Kidney glomerular epithelial cell (primary cell): Measurements from ENCODE around the gene SLC9C1.

Source experiments
- DNase-seq: peaks from one replicate; lab custom pipeline; 2025; lab: John Stamatoyannopoulos, UW

The SLC9C1 gene

GRCh38 chr3:112131111-112131510 lies 162.9 kb downstream of the SLC9C1 start:
- DNase-seq, result no peak

DNA sequence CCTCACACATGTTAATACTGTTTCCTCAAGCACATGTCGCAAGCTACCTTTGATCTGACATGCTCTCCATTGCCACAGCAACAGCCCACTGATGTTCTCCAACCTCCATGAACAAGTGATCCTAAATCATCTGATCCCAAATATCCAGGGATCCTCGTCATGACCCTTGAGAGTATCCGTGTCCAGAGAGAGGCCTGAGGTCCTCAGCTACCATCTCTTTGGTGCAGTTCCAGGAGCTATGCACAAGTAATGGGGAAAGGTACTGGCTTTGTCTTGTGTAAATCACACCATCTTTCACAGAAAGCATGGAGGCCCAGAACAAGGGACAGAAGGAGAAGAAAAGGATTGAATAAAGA lies 163.4 kb downstream of the SLC9C1 start:
- DNase-seq, result no peak

- DNase-seq, result no peak
These were observed 163.9 kb downstream of the SLC9C1 start for GRCh38 chr3:112129925-112130637.

DNA sequence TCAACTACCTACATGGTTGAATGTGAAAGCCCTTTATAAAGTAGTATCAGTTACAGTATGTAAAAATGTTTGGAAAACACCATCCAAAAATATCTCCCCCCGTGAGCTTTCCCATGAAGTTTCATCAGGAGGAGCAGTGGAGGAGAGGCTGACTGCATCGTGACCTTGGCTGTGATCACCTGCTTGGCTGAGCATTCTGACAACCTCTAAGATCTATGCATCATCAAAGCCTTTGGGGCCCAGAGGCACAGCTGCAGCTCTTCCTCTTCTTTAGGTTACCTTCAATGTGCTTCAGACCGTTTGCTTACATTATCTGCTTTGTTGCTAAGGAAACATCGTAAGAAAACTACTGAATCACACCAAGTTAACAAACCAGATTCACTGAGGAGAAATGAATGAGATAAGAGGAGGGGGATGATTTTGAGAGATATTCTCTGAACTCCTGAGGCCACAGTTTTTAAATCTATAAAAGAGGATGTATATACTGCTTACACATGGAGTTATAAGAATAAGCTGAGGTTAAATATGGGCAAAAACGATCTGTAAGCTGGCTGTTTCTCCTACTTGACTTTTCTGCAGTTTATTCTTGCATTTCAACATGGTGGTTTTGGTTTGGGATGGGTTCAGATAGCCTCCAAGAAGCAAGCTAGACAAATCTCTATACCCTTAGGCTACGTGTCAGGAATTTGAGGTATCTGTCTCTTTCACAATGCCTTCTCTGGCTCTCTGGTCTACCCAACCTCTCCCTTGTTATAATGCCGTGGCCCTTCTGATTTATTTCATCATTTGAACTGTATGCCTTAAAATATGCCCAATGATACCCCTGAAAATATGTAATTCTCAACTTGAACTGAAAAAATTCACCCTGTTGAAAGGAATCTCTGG lies 164.9 kb downstream of the SLC9C1 start:
- no peak for DNase-seq

DNA sequence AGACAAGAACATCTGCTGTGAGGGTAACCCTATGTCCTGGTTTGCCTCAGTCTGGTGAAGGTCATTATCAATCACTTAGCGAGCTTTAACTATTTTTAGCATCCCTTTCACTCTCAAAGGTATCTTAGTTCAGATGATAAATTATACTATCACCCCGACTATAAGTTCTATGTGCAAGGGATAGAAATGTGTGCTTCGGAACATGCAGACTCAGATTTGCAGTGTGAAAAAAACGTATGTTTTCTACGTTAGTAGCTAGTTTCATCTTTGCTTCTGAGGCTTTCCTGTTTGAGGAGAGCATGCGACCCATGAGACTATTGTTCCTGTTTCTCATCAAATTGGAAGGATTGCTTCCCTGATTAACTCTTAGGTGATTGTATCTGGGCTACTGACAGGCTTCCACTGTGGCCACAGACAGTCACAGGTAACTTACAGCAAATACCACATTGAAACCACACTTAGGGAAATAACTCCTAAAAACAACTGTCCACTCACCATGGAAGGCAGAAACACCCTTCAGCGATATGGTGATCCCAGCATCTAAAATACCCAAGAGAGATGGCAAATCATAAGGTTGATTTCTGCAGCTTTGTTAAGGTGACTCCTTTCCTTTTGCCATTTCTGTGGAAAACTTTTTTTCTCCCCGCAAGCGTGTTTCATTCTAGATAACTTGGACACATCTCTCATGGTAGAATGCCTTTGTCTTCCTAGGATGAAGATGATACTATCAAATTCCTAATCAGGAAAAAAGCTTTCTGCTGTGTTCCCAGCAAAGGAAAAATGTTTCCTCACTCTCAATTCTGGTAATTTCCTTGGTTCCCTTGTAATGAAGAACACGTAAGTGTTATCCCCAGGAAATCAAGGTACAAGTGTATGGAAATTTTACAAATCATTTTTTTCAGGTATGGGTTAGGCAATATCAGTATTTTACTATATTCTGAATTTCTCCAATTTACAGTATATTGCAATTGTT lies 166.2 kb downstream of the SLC9C1 start:
- DNase-seq, result no peak

DNA sequence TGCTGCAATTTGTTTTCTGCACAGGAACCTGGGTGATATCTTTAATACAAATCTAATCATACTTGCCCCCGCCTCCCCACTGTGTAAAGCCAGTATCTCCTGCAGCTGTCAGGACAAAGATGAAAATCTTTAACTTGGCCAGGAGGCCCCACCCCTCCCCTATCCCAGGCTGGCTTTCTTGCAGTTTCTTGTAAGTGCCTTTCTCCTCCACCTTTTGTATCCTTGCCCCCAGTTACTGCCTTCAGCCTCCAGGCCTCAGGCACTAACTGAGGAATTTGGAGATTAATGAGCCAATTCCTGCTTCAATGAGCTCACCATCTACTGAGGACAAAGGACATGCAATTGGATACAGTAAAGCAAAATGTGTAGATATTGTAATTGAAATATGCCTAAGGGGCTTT lies 167.5 kb downstream of the SLC9C1 start:
- DNase-seq, result peak; percentile 15

- DNase-seq, result no peak
These were observed 169.0 kb downstream of the SLC9C1 start for GRCh38 chr3:112124907-112125607.

DNA sequence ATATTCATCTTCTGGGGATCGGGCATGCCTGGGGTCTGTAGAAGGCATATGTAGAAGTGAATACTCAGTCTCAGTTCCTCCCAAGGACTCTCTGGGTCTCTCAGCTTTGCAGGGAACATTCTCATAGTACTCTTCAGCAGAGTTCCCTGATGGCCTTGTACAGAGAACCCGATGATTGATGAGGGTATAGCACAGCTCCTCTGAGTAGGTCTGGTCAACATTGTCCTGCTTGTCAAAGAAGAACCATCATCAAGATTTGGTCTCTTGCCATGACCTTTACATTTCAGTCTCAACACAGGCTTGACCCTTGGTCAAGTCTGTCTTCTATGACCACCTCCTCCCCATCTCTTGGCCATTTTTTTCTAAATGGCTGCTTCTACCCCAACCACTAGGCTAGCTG lies 170.5 kb downstream of the SLC9C1 start:
- DNase-seq, result no peak

- no peak for DNase-seq
These were observed 171.1 kb downstream of the SLC9C1 start for GRCh38 chr3:112122870-112123269.

GRCh38 chr3:112121577-112122547 lies 172.2 kb downstream of the SLC9C1 start:
- no peak for DNase-seq

- no peak for DNase-seq
These were observed 173.8 kb downstream of the SLC9C1 start for GRCh38 chr3:112119962-112120836.

- DNase-seq, result no peak
These were observed 176.0 kb downstream of the SLC9C1 start for GRCh38 chr3:112117841-112118571.

DNA sequence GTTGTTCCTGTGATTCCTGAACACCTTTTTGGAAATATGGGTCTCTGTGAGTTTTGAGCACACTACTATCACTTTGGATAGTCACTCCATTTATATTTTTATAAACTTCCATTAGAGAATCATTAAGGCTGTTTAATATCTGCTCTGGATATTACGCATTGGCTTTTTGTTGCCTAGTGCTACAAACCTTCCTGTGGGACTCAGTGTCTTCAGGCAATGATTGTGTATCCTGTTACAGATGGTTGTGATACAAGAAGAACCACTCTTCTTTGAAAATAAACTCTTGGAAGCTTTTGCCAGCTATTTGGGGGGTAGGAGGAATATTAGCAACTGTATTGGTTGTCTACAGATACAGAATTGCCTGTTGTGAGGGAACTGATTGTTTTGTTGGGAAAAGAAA lies 176.6 kb downstream of the SLC9C1 start:
- DNase-seq, result no peak

DNA sequence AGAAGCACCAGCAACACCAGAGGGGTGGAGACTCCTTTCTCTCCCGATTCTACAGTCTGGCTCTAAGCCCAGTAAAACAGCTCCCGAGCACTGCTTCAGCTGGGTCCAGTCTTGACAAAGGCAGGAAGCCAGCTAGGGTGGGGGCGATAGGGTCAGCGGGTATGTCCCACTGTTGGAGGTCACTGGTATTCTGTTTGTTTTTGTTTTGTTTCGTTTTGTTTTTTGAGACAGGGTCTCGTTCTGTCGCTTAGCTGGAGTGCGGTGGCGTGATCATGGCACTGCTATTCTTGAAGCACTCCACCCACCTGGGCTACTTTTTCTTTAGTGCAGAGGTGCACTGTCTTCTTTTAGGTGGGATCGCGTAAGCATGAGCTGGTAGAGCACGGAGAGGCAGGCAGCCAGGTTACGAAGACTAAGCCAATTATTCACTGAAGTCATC lies 177.2 kb downstream of the SLC9C1 start:
- DNase-seq, result no peak

DNA sequence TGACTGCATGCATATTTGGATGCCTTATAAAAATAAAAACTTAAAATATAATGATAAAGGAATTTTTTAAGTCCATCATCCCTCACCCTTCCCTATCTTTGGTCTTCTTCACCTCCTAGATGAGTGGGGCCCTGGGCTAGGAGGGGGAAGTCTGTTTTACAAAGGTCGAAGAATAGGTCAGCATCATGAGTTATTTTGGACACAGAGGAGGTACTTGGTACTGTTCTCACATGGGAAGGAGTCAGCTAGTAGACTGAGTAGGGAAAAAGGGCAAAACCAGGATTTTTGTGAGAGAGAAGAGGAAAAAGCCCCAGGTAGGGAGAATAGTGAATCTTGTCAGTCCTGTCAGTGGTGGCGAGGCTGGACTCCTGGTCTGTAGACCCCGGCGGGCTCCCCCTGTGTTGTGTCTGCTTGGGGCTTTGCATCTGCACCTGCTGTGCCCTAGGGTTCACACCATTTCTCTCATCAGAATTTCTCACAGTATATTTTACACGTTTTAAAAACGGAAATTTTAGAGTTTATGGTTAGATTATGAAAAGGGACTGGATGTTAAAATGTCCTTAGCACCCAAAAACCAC lies 178.1 kb downstream of the SLC9C1 start:
- no peak for DNase-seq

GRCh38 chr3:112115161-112115739 lies 178.8 kb downstream of the SLC9C1 start:
- DNase-seq, result no peak

- no peak for DNase-seq
These were observed 179.3 kb downstream of the SLC9C1 start for GRCh38 chr3:112114576-112115160.
